ENCODE measurements around the gene PPP6R2. TPM values are rescaled to one million over a fixed set of nuclear protein-coding genes. Genes with fewer than 3 reads are reported as not detected.
"Not testable (repeated sequence)": the region's sequence is repeated elsewhere in the genome, so short reads cannot be mapped to it uniquely, and the experiment has no call there.

Gene PPP6R2
- total RNA-seq, 1 experiment from 2014 or later, result 47.8 TPM

- TF ChIP-seq, protein P1, sequence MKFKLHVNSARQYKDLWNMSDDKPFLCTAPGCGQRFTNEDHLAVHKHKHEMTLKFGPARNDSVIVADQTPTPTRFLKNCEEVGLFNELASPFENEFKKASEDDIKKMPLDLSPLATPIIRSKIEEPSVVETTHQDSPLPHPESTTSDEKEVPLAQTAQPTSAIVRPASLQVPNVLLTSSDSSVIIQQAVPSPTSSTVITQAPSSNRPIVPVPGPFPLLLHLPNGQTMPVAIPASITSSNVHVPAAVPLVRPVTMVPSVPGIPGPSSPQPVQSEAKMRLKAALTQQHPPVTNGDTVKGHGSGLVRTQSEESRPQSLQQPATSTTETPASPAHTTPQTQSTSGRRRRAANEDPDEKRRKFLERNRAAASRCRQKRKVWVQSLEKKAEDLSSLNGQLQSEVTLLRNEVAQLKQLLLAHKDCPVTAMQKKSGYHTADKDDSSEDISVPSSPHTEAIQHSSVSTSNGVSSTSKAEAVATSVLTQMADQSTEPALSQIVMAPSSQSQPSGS (CRISPR knock-in tag; IDR thresholded peaks at IDR 0.05; ENCODE audit: borderline replicate concordance, low read depth), result no peak
- TF ChIP-seq ZNF121 (CRISPR knock-in tag; IDR thresholded peaks at IDR 0.05) (no peak), AFF4 (CRISPR knock-in tag; IDR thresholded peaks at IDR 0.05; ENCODE audit: borderline replicate concordance) (no peak)
- TF ChIP-seq, protein P2, sequence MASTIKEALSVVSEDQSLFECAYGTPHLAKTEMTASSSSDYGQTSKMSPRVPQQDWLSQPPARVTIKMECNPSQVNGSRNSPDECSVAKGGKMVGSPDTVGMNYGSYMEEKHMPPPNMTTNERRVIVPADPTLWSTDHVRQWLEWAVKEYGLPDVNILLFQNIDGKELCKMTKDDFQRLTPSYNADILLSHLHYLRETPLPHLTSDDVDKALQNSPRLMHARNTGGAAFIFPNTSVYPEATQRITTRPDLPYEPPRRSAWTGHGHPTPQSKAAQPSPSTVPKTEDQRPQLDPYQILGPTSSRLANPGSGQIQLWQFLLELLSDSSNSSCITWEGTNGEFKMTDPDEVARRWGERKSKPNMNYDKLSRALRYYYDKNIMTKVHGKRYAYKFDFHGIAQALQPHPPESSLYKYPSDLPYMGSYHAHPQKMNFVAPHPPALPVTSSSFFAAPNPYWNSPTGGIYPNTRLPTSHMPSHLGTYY (CRISPR knock-in tag; IDR thresholded peaks at IDR 0.05), result no peak
Measured at GRCh38 chr22:50320671-50321325, 22.3 kb upstream of the PPP6R2 start (continued).

GRCh38 chr22:50322382-50323104 is 20.6 kb upstream of the PPP6R2 start:
- not testable (repeated sequence) for ATAC-seq; DNase-seq (ENCODE audit: low spot score); H3K4me3 Mint-ChIP-seq; H3K4me1 Mint-ChIP-seq; H3K27ac Mint-ChIP-seq; H3K9me3 Mint-ChIP-seq; H3K36me3 Mint-ChIP-seq
- peaks cover 22% of the 10 kb centered on the region for H3K27me3 Mint-ChIP-seq (ENCODE audit: low read depth)
- ChIA-PET CTCF (interaction anchor here (0.7 to 3.3 kb wide), 2 partner anchors 19 to 407 kb away, joined by 4 to 14 read pairs; no protein-coding TSS in a partner anchor), POLR2A (interaction anchor here (0.6 kb wide), 1 partner anchor 237 kb away, joined by 3 read pairs; the partner anchor contains the start of gene MLC1)

DNA sequence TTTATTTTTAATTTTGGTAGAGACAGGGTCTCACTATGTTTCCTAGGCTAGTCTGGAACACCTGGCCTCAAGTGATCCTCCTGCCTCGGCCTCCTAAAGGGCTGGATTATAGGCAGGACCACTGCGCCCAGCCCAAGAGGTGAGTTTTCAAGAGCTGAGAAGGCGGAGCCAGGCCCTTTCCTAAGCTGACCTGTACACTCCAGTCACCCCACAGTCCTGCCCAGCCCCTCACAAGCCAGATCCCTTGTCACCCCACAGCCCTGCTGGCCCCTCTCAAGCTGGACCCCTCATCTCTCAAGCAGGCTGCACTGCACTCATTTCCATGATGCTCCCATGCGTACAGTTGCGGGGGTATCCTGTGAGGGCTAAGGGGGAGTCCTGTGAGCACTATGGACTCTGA is 19.2 kb upstream of the PPP6R2 start:
- no peaks in the 10 kb centered on the region for H3K36me3 Mint-ChIP-seq
- TF ChIP-seq ELF4 (CRISPR knock-in tag; IDR thresholded peaks at IDR 0.05; ENCODE audit: low read depth) (no peak), NR3C1 (CRISPR knock-in tag; conservative IDR thresholded peaks at IDR 0.05; ENCODE audit: low read depth) (no peak), ETV6 (CRISPR knock-in tag; IDR thresholded peaks at IDR 0.05) (no peak), ZNF138 (CRISPR knock-in tag; conservative IDR thresholded peaks at IDR 0.05) (no peak), NFYB (CRISPR knock-in tag; conservative IDR thresholded peaks at IDR 0.05; ENCODE audit: low read depth) (no peak)
- TF ChIP-seq, protein P3, sequence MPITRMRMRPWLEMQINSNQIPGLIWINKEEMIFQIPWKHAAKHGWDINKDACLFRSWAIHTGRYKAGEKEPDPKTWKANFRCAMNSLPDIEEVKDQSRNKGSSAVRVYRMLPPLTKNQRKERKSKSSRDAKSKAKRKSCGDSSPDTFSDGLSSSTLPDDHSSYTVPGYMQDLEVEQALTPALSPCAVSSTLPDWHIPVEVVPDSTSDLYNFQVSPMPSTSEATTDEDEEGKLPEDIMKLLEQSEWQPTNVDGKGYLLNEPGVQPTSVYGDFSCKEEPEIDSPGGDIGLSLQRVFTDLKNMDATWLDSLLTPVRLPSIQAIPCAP (CRISPR knock-in tag; IDR thresholded peaks at IDR 0.05), result no peak
- ATAC-seq, result no peak
- H3K4me3 Mint-ChIP-seq, result no peak overlapping the region
- no peak overlapping the region for H3K27ac Mint-ChIP-seq
- H3K9me3 Mint-ChIP-seq, result no peaks in the 10 kb centered on the region
- no peak for DNase-seq (ENCODE audit: low spot score)
- ChIA-PET POLR2A (interaction anchor here (0.6 kb wide), 1 partner anchor 698 kb away, joined by 3 read pairs; no protein-coding TSS in a partner anchor), CTCF (interaction anchor here (1.1 to 4.9 kb wide), 5 partner anchors 28 to 80 kb away, joined by 3 to 37 read pairs (median 3); no protein-coding TSS in a partner anchor)
- peaks cover 3% of the 10 kb centered on the region; the same call in 1 of the 2 replicates for H3K4me1 Mint-ChIP-seq
- peaks cover 25% of the 10 kb centered on the region for H3K27me3 Mint-ChIP-seq (ENCODE audit: low read depth)
